ENCODE results near the gene YWHAE.

GRCh38 chr17:1373707-1374237, 26.2 kb downstream of the YWHAE start:
- TF ChIP-seq, protein P1, sequence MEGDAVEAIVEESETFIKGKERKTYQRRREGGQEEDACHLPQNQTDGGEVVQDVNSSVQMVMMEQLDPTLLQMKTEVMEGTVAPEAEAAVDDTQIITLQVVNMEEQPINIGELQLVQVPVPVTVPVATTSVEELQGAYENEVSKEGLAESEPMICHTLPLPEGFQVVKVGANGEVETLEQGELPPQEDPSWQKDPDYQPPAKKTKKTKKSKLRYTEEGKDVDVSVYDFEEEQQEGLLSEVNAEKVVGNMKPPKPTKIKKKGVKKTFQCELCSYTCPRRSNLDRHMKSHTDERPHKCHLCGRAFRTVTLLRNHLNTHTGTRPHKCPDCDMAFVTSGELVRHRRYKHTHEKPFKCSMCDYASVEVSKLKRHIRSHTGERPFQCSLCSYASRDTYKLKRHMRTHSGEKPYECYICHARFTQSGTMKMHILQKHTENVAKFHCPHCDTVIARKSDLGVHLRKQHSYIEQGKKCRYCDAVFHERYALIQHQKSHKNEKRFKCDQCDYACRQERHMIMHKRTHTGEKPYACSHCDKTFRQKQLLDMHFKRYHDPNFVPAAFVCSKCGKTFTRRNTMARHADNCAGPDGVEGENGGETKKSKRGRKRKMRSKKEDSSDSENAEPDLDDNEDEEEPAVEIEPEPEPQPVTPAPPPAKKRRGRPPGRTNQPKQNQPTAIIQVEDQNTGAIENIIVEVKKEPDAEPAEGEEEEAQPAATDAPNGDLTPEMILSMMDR (IDR thresholded peaks at IDR 0.05; ENCODE audit: low read length), result no peak
- no peak for TF ChIP-seq EZH2 (IDR thresholded peaks at IDR 0.05; ENCODE audit: borderline replicate concordance, low read length)

Measured in OCI-LY1 (cell line).